H1 (cell line): ENCODE results near the gene AGBL5. TPM values are rescaled to one million over a fixed set of nuclear protein-coding genes. Genes with fewer than 3 reads are reported as not detected.

Experiments
- E2F6 ChIP-seq: IDR thresholded peaks from 2 replicates; pipeline ENCODE4 v1.6.1; 2012; ENCODE audit warnings: inconsistent platforms
- EZH2 ChIP-seq: fragments of 200-600 bp; sonication (generic); IDR thresholded peaks from 2 replicates; pipeline ENCODE4 v1.7.1; 2012; ENCODE audit warnings: low read depth, mild to moderate bottlenecking, moderate library complexity, low read length, inconsistent platforms; ENCODE audit not compliant: severe bottlenecking
- GABPA ChIP-seq: IDR thresholded peaks from 2 replicates; pipeline ENCODE4 v1.6.1; 2011; ENCODE audit warnings: mild to moderate bottlenecking, low read length, moderate library complexity, borderline replicate concordance; ENCODE audit not compliant: insufficient read depth
- JUN ChIP-seq: IDR thresholded peaks from 2 replicates; pipeline ENCODE4 v1.6.1; 2011; ENCODE audit warnings: low read depth, mild to moderate bottlenecking, improper control_type of control experiment, low read length
- KDM1A ChIP-seq: fragments of 200-600, 300-600 bp; sonication (generic); IDR thresholded peaks from 2 replicates; pipeline ENCODE4 v1.7.1; 2016; ENCODE audit warnings: mild to moderate bottlenecking, low read length, borderline replicate concordance
- SUZ12 ChIP-seq: fragments of 200-600 bp; sonication (generic); IDR thresholded peaks from 2 replicates; pipeline ENCODE4 v1.6.1; 2012; ENCODE audit warnings: mild to moderate bottlenecking, inconsistent platforms, low read length, moderate library complexity, mixed read lengths
- TEAD4 ChIP-seq: IDR thresholded peaks from 2 replicates; pipeline ENCODE4 v1.6.1; 2012; ENCODE audit warnings: low read depth, low read length, inconsistent platforms, mixed read lengths
- polyA plus RNA-seq, 7 experiments: library from polyadenylated mRNA; depleted of rRNA in 3 of 7; stranded (reverse) in 5 of 7; unstranded in 2 of 7; fragments of >200 nt in 5 of 7; fragments of 200-250 nt in 2 of 7; gene quantifications; 1 replicate in 5 of 7; 2 replicates in 1 of 7; 4 replicates in 1 of 7; pipeline versions ENCODE4 v1.2.1 to v1.2.3, GENCODE V29; 2011 to 2013; ENCODE audit warnings: missing spikeins in 2 of 7, mixed read lengths in 2 of 7
- total RNA-seq: library from RNA; stranded (reverse); fragmentation: NEBNext Ultra II Directional; extraction: Animal tissue kit (Norgen Biotek cat#: 25700); gene quantifications from 2 replicates; pipeline ENCODE4 v1.2.1, GENCODE V29; 2021

AGBL5 gene
- total and polyA plus RNA-seq, 2 of the 8 experiments (the other 6 are each of a cell fraction or from before 2014, with no cell fraction given), result 45.4 to 62.0 TPM

- TF ChIP-seq SUZ12, result no peak
- no peak for TF ChIP-seq GABPA
- no peak for TF ChIP-seq JUN
- TF ChIP-seq TEAD4, result no peak
- no peak for TF ChIP-seq EZH2
- no peak for TF ChIP-seq KDM1A
- no peak for TF ChIP-seq E2F6
Observed at GRCh38 chr2:27003857-27004256, 47.6 kb upstream of the AGBL5 start (continued).
